Tibial artery (tissue), 4 donors: ENCODE results near the gene SLC9A8.

ENCODE experiments used
- DNase-seq, 2 donors: peaks; one replicate each; pipeline ENCODE4 v3.0.0-alpha.2; 2019
- H3K27ac ChIP-seq, 2 donors: fragments of 200-600 bp; sonication (generic) in 1 of 2; 1 replicate in 1 of 2; 2 replicates in 1 of 2; pipeline ENCODE4 v1.5.1; 2018 to 2019; ENCODE audit warnings: mild to moderate bottlenecking in 1 of 2
- H3K27me3 ChIP-seq, 2 donors: fragments of 200-600 bp; sonication (generic) in 1 of 2; one replicate each; pipeline versions ENCODE4 v1.5.1 to v1.6.0; 2016 to 2019
- H3K36me3 ChIP-seq, 3 donors: fragments of 200-600 bp; sonication (generic) in 2 of 3; one replicate each; pipeline ENCODE4 v1.5.1; 2016 to 2019; ENCODE audit warnings: mild to moderate bottlenecking in 2 of 3
- H3K4me1 ChIP-seq, 4 donors: fragments of 200-600 bp; sonication (generic) in 2 of 4; 1 replicate in 3 of 4; 2 replicates in 1 of 4; pipeline ENCODE4 v1.5.1; 2016 to 2019
- H3K4me3 ChIP-seq, 2 donors: fragments of 200-600 bp; sonication (generic) in 1 of 2; 1 replicate in 1 of 2; 2 replicates in 1 of 2; pipeline ENCODE4 v1.5.1; 2018 to 2019; ENCODE audit warnings: mild to moderate bottlenecking in 2 of 2
- H3K9me3 ChIP-seq, 3 donors: fragments of 200-600 bp; sonication (generic) in 1 of 3; one replicate each; pipeline ENCODE4 v1.5.1; 2016 to 2019
- intact Hi-C: fragments of 100-400 bp; cut with DNase I; formaldehyde crosslinking; loops from one replicate; pipeline ENCODE4 v1.15.0; 2023; ENCODE audit warnings: low total_unique reads
- TF ChIP-seq, protein P1 (sequence below), 2 experiments: fragments of 200-600 bp in 1 of 2; fragments of 450-650 bp in 1 of 2; IDR thresholded peaks; one replicate each; pipeline ENCODE4 v1.5.1; 2017 to 2019; ENCODE audit warnings: antibody characterized with exemption in 2 of 2, mild to moderate bottlenecking in 1 of 2, moderate library complexity in 1 of 2

Gene SLC9A8

DNA sequence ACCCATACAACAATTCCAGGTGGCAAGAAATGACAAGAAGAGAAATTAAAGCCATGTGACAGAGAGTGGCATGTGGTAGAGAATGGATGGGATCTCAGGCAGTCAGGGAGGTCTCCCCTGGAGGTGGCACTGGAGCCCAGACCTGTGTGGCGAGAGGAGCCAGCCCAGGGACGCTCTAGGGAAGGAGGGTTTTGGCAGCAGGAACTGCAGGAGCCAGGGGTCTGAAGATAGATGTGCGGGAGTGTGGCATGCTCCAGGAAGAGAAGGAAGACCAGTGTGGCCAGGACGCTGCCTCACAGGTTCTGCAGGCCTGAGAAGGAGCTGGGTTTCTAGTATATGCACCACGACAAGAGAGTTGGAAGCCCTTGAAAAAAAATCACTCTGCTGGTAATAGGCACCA lies 57.6 kb downstream of the SLC9A8 start:
- Histone ChIP-seq H3K27ac (no peak overlapping the region), H3K4me1 (peaks cover 0 to 42% (median 31%) of the 10 kb centered on the region in 4 donors), H3K4me3 (no peak overlapping the region), H3K36me3 (peaks cover 0 to 24% (median 13%) of the 10 kb centered on the region in 3 donors), H3K9me3 (no peaks in the 10 kb centered on the region), H3K27me3 (no peaks in the 10 kb centered on the region)
- DNase-seq: peak in 1 of 2 donors; percentile 40
- intact Hi-C loops: no loop called here
- TF ChIP-seq, protein P1, sequence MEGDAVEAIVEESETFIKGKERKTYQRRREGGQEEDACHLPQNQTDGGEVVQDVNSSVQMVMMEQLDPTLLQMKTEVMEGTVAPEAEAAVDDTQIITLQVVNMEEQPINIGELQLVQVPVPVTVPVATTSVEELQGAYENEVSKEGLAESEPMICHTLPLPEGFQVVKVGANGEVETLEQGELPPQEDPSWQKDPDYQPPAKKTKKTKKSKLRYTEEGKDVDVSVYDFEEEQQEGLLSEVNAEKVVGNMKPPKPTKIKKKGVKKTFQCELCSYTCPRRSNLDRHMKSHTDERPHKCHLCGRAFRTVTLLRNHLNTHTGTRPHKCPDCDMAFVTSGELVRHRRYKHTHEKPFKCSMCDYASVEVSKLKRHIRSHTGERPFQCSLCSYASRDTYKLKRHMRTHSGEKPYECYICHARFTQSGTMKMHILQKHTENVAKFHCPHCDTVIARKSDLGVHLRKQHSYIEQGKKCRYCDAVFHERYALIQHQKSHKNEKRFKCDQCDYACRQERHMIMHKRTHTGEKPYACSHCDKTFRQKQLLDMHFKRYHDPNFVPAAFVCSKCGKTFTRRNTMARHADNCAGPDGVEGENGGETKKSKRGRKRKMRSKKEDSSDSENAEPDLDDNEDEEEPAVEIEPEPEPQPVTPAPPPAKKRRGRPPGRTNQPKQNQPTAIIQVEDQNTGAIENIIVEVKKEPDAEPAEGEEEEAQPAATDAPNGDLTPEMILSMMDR (IDR thresholded peaks at IDR 0.05): no peak

DNA sequence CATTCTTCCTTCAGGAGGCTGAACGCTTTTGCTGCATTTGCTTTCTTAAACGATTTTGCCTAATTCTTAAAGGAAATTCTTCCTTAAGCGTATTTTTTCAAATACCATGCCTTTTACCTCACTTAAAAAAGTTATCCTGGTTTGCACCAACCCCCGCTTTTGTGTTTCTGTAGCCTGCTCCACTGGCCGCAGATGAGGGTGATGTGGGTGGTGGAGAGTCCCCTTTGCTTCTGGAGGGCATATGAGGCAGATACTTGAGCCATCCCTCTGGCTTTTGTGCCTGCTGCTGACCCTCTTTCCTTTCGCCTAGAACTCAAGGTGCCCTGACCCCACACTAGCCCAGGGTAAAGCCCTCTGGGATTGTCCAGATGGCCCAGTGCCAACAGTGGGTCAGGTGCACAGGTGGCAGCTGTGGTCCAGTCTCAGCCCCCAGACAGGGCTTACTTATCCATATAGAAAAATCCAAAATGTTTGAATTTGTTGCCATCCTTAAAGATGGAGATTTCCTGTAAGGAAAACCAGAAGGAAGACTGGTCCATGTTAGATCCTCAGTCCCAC lies 58.8 kb downstream of the SLC9A8 start:
- no peak overlapping the region for H3K4me3 ChIP-seq
- TF ChIP-seq, protein P1 (IDR thresholded peaks at IDR 0.05): no peak
- H3K9me3 ChIP-seq: no peaks in the 10 kb centered on the region
- no peaks in the 10 kb centered on the region for H3K27me3 ChIP-seq
- DNase-seq: no peak
- H3K27ac ChIP-seq: no peak overlapping the region
- peaks cover 0 to 21% (median 8%) of the 10 kb centered on the region in 3 donors for H3K36me3 ChIP-seq
- peaks cover 0 to 44% (median 21%) of the 10 kb centered on the region in 4 donors for H3K4me1 ChIP-seq
- intact Hi-C loops: no loop called here

DNA sequence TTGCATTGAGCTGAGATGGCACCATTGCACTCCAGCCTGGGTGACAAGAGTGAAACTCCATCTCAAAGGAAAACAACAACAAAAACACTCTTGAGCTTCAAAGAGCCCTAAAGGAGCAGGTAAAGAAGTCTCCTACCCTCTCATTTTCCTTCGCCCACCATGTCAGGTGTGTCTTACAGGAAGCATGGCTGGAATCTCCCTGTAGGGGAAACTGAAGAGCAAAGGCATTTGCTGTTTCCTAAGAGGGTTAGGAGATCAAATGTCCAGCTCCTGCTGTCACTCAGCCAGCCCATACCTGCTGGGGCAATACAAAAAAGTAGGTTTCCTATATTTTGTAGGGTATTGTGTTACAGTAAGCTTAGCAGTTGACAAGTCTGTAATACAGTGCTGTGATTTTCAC lies 59.4 kb downstream of the SLC9A8 start:
- H3K27ac ChIP-seq: no peak overlapping the region
- H3K4me3 ChIP-seq: no peak overlapping the region
- intact Hi-C loops: no loop called here
- TF ChIP-seq, protein P1 (IDR thresholded peaks at IDR 0.05): no peak
- H3K4me1 ChIP-seq: peaks cover 0 to 44% (median 22%) of the 10 kb centered on the region in 4 donors
- no peaks in the 10 kb centered on the region for H3K27me3 ChIP-seq
- H3K9me3 ChIP-seq: no peaks in the 10 kb centered on the region
- no peak for DNase-seq
- H3K36me3 ChIP-seq: peaks cover 0 to 21% (median 8%) of the 10 kb centered on the region in 3 donors

DNA sequence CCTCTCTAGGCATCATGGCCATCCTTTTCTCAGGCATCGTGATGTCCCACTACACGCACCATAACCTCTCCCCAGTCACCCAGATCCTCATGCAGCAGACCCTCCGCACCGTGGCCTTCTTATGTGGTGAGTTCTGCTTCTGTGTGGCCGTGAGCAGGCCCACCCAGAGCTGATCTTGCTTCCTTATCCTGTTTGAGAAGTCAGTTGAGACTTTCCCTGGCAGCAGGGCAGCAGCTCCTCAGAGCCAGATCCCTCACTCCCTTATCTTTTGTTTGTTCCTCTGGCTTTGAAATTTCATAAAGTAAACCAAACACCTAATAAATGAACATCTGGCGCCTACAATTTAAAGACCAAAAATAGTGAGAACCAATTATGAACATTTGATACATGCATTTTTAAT lies 62.1 kb downstream of the SLC9A8 start:
- TF ChIP-seq, protein P1 (IDR thresholded peaks at IDR 0.05): no peak

DNA sequence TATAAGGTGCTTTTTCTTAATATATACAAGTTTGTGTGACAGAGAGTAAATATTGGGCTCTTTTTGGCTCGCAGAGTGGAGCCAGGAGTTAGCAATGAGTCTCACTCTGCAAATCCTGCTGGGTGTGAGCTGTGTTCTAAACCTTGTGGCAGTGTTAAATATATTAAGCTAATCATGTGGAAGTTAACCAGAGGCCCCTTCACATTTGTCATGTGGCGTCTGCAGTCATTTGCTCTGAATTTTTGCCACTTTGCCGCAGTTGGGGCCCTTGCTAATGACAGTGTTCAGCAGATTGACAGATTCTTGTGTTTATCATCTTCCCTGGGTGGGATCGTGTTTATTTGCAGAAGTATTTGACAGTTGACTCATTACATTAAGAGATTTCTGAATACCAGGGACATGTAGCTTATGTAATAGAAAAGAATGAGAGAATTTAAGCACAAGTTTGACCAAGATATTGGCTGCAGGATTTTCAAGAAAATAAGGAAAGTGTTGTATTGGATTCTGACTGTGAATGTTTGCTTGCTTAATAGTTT lies 64.8 kb downstream of the SLC9A8 start:
- no peak for DNase-seq
- H3K4me3 ChIP-seq: no peak overlapping the region
- H3K4me1 ChIP-seq: peaks cover 0 to 62% (median 24%) of the 10 kb centered on the region in 4 donors
- peak overlapping the region; percentile 74 to 78 for H3K27ac ChIP-seq
- intact Hi-C loops: no loop called here
- no peaks in the 10 kb centered on the region for H3K27me3 ChIP-seq
- TF ChIP-seq, protein P1 (IDR thresholded peaks at IDR 0.05): no peak
- no peaks in the 10 kb centered on the region for H3K9me3 ChIP-seq
- peaks cover 0 to 37% (median 13%) of the 10 kb centered on the region in 3 donors for H3K36me3 ChIP-seq

More for the DNA sequence above, 62.1 kb downstream of the SLC9A8 start:
- no peaks in the 10 kb centered on the region for H3K9me3 ChIP-seq
- no peak for DNase-seq
- no peaks in the 10 kb centered on the region for H3K27me3 ChIP-seq
- no peak overlapping the region for H3K4me3 ChIP-seq
- peaks cover 0 to 42% (median 12%) of the 10 kb centered on the region in 4 donors for H3K4me1 ChIP-seq
- intact Hi-C loops: no loop called here
- peak overlapping the region; percentile 26 to 74 for H3K27ac ChIP-seq
- H3K36me3 ChIP-seq: peaks cover 0 to 23% (median 14%) of the 10 kb centered on the region in 3 donors
